GM19397 (cell line): ENCODE data around the gene EBPL.
"Not testable (repeated sequence)": the region's sequence is repeated elsewhere in the genome, so short reads cannot be mapped to it uniquely, and the experiment has no call there.

Experiments
- ATAC-seq: cut with Tn5 transposase; IDR thresholded peaks from one replicate; pipeline ENCODE4 v1.9.1; 2021; ENCODE audit warnings: mild to moderate bottlenecking, moderate library complexity; ENCODE audit not compliant: unreplicated experiment

Gene EBPL

DNA sequence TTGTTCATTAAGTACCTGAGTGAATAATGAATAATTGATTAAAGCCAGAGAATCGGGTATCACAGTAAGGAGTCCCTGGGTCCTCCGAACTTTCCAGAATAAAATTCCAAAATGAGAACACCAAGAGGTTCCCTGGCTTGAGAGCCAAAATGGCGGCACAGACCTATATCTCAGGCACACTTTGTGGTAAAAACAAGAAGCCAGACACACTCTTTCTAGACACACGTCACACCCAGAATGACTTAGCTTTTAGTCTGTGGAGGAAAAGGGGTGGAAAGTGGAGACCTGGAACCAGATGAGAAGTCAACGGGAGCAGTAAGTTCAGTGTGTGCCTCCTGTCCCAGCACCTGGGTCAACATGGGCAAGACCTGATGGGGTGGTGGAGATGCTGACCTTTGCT is 54.6 kb downstream of the EBPL start:
- no peak for ATAC-seq

DNA sequence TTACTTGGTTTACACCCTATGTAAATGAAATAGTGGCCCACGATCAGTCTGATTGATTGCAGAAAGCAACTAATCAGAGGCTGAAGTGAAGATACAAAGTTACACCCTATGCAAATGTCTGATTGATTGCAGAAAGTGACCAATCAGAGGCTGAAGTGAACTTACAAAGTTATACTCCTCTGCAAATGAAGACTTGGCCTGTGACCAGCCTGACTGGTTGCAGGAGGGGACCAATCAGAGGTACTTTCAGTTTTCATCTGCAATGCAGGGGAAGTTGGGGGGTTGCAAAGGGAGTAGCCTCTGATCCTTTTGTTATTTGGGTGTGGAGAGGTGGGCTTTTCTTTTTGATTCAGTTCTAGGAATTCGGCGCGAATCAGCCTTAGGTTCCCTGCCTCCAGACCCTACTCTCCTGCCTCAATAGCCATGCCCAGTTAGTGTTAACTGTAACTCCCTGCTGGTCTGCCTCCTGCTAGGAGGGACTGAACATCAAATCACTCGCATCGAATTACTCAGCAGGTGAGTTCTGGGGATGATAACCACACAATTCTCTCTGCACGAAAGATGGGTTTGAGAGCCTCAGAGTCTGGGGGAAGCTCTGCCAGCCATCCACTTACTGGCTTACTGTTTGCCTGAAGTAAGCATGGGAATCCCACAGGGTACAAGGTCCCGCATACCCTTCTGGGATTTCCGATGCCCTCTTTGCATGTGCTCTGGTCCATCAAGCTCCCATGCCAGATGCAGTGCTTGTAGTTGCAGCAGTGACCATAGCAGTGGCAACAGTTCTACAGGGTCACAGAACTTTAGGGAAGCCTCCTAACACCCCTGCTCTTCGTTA is 55.5 kb downstream of the EBPL start:
- ATAC-seq = peak; percentile 65

DNA sequence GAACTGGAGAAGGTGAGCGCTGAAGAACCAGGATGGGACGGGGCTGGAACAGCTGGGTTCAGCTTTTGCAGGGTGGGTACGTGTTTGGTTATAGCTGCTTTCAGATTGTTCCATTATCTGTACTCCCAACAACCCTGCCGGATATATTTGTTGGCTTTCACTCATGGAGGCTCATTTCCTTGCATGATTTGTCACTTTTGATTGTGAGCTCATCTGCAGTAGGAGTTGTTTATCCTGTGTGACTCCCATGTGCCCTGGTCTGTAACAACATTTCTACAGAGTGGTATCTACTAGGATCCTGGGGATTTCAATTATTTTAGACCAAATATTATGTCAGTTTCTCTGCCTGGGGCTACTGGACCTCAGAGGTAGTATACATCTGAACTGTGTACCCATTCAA is 57.6 kb downstream of the EBPL start:
- ATAC-seq = no peak

DNA sequence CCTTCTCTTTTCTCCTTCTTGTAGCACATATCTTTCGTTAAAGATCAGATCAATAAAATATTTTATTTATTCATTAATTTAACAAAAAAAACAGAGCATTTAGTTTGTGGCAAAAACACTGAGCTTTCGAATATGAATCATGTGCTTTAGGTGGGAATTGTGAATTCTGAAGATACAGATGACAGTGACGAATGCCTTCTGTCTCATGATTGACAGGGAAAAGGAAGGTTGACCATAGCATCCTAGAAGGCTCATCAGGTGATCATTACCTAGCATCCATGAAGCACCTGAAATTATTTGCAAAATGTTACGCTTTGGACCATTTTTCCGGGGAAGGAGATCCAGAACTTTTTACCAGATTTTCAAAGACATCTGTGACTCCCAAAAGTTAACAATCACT is 59.1 kb downstream of the EBPL start:
- no peak for ATAC-seq

GRCh38 chr13:49630580-49630979 is 60.7 kb downstream of the EBPL start:
- ATAC-seq = no peak

DNA sequence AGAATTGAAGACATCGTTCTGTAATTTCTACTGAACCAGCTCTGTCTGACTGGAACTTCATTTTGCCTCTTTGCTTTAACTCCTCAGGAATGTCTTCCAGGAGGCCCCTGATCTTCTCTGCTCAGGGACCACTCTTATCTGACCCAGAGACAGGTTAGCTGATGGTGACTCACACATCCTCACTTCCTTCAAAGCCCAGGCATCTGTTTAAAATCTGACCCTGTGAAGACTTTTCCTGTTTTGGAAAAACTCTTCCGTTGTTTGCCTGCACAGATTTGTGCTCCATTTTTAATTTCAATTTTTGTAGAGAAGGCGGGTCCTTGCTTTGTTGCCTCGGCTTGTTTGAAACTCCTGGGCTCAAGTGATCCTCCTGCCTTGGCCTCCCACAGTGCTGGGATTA is 61.3 kb downstream of the EBPL start:
- no peak for ATAC-seq

- ATAC-seq = no peak
Measured at GRCh38 chr13:49629196-49629938, 61.9 kb downstream of the EBPL start.

- ATAC-seq = peak; percentile 88
Measured at GRCh38 chr13:49627831-49628652, 63.2 kb downstream of the EBPL start, which contains the start of gene ARL11. ARL11 (plus strand) TSS chr13:49628507; CDS start chr13:49630448, 1,941 bp downstream.

- no peak for ATAC-seq
Measured at GRCh38 chr13:49625392-49626079, 65.8 kb downstream of the EBPL start.

DNA sequence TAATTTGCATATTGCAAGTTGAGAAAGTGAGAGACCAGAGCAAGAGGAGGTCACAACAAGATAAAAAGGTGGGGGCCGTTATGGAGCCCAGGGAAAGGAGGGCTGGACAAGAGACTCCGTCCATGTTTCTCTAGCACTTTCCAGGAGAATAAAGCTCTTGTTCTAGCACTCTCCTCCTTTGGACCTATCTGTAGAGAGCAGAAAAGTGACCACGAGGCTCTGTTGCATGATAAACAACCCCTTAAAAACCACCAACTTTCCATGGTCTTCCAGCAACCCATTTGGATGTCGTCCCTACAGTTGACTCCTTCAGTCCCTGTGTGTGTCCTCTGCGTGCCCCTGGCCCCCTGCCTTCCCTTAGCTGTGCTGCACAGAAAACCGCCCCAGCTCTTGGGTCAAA is 67.1 kb downstream of the EBPL start:
- ATAC-seq = no peak

- ATAC-seq = no peak
Measured at GRCh38 chr13:49622174-49622946, 68.9 kb downstream of the EBPL start.

DNA sequence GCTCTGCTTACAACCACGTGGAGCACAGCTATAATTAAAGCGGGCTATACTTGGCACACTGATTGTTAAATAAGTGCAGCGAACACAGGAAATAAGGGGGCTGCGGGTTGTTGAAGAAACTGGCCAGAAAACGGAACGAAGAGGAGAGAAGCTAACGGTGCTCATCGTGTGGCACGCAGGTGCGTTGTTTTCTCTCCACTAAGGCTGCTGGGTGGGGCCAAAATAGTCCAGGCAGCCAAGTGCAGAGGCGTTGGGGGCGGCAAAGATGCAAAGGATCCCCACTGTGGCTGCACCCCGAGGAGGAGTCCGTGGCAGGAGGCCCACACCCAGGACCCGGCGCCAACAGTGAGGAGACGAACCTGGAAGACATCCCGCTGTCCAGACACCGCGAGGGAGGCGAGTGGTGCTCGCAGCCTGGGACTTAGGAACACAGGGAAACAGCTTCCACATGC is 71.1 kb downstream of the EBPL start:
- peak; percentile 78 for ATAC-seq

DNA sequence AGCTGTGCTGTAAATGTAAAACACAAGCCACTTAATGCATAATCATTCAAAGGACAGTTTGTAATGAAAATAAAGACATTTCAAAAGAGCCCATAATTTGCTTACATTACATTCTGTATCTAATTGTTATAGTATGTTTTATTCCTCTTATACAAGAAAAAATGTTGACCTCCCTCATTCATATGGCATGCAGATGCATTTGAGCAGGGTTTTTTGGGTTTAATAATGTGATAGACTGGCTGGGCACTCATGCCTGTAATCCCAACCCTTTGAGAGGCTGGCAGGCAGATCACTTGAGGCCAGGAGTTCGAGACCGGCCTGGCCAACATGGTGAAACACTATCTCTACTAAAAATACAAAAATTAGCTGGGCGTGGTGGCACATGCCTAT is 74.6 kb downstream of the EBPL start:
- ATAC-seq = no peak

- no peak for ATAC-seq
Measured at GRCh38 chr13:49615836-49616675, 75.2 kb downstream of the EBPL start.

- ATAC-seq = not testable (repeated sequence)
Measured at GRCh38 chr13:49612042-49612441, 79.2 kb downstream of the EBPL start.
